ENCODE results near the gene OR7A17.

Gene OR7A17

DNA sequence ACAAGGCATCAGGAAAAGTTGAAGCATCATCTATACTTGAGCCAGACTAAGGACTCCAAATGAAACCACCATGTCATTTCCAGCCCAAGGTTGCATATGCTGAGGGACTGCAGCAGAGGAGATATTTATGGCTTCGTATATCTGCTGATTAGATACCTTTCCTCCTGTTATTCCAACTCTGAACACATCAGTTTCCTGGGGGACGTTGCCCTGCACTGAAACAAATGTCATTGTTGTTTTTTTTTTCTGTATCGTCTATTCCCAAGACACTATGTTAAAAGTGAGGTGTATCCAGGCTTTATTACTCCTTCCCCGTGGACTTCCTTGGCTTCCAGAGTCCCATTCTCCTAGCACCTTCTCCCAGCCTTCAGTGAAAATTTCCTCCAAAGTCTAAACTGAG is at the start of gene OR7A17:
OR7A17 (minus strand) TSS at position 101 of the 400 bp plus-strand sequence. CDS start 4,777 bp downstream, outside the sequence.
- in situ Hi-C loops (cut with MboI; ENCODE audit: low sequenced_read_pairs): no loop called here

DNA sequence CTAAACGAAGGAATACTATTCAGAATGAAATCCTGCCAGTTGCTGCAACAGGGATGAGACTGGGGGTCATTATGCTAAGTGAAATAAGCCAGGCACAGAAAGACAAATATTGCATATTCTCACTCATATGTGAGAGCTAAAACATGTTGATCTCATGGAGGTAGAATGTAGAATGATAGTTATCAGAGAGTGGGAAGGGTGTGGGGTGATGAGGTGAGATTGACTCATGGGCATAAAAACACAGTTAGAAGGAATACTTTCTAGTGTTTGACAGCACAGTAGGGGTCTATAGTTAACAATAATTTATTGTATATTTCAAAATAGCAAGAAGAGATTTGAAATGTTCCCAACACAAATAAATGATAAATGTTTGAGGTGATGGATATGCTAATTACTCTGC is 47.6 kb upstream of the OR7A17 start:
- in situ Hi-C loops (cut with MboI; ENCODE audit: low sequenced_read_pairs): no loop called here

DNA sequence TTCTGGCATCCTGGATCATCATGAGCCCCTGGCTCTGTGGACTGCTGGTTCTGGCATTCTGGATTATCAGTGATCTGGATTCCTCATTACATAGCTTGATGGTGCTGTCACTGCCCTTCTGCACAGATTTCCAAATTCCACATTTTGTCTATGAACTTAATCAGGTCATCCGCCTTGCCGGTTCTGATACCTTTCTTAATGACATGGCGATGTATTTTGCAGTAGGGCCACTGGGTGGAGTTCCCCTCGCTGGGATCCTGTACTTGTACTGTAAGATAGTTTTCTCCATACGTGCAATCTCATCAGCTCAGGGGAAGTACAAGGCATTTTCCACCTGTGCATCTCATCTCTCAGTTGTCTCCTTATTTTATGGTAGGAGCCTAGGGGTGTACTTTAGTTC is 30.9 kb upstream of the OR7A17 start:
- in situ Hi-C loops (cut with MboI; ENCODE audit: low sequenced_read_pairs): no loop called here

DNA sequence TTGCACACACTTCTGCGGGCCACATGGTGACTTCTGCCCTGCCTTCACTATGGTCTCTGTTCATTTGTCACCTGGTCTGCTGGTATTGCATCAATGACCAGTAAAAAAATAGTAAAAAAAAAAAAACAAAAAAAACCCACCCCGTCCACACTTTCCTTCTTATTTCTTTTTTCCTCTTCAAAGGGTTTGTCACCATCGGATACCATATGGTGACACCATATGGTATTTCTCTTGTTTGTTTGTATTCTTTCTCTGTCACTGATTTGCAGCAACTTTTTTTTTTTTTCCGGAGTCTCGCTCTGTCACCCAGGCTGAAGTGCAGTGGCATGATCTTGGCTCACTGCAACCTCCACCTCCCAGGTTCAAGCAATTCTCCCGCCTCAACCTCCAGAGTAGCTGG is 29.2 kb upstream of the OR7A17 start:
- in situ Hi-C loops (cut with MboI; ENCODE audit: low sequenced_read_pairs): no loop called here

DNA sequence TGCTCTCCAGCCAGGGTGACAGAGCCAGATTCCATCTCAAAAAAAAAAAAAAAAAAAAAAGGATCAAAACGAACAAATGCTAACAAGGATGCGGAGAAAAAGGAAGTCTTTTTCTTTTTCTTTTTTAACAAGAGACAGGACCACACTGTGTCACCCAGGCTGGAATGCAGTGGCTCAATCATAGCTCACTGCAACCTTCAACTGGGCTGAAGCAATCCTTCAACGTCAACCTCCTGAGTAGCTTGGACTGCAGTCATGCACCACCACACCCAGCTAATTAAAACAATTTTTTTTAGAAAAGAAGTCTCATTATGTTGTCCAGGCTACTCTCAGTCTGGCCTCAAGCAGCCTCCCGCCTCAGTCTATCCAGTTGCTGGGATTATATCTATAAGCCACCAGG is 20.8 kb upstream of the OR7A17 start:
- in situ Hi-C loops (cut with MboI; ENCODE audit: low sequenced_read_pairs): no loop called here

DNA sequence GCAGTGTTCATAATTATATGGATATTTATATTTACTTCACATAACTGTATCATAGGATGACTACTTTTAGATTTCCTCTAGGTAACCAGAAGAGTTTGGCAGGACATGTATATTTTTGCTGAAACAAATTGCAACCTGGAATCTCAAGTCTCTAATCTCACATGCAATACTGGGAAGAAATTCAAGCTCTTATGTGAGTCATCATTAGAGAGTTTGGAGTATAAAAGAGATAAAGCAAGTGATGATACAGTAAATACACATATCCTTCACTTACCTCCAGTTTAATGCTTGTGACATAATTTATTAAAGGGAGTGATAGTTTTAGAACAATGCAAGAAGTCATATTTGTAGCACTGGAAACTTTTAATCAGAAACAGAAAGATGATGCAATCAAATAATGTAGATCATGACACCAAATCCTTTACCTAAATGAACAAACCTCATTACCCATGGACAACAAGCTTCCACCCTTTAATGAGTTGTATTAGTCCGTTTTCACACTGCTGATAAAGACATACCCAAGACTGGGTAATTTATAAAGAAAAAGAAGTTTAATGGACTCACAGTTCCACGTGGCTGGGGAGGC is 15.8 kb upstream of the OR7A17 start:
- in situ Hi-C loops (cut with MboI; ENCODE audit: low sequenced_read_pairs): no loop called here

DNA sequence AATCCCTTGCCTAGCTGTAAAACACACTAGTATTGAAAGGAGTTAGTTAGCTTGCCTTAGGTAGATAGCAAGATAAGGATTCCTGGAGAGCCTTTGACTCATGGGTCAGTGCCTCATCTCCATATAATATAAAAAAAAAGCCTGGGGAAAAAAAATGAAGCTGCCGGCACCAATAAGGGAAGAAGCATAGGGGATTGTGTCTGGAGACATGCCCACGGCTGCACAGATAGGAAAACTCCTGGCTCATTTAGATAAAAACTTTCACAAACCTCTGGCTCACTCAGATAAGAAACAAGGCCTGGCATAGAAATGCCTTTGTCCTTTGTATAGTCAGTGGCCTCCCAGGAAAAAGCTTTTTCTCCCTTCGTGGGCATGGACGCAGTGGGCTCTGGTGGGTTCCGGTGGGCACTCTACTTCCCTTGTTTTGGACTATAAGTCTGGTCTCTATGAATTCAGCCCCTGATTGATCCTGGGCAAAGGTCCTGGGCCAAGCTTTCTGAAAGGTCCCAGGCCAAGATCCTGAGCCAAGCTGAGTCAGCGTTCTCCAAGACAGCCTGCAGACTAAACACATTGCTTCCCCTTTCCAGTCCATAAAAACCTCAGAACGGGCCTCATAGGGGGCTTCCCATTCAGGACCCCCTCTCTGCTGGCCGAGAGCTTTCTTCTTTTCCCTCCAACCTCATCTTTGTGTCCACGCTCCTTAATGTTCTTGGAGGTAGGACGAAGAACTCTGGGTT is 4.9 kb upstream of the OR7A17 start:
- in situ Hi-C loops (cut with MboI; ENCODE audit: low sequenced_read_pairs): loop anchor here (10.0 kb wide), 1 partner anchor 316 kb away; the partner anchor contains the start of gene NDUFB7

DNA sequence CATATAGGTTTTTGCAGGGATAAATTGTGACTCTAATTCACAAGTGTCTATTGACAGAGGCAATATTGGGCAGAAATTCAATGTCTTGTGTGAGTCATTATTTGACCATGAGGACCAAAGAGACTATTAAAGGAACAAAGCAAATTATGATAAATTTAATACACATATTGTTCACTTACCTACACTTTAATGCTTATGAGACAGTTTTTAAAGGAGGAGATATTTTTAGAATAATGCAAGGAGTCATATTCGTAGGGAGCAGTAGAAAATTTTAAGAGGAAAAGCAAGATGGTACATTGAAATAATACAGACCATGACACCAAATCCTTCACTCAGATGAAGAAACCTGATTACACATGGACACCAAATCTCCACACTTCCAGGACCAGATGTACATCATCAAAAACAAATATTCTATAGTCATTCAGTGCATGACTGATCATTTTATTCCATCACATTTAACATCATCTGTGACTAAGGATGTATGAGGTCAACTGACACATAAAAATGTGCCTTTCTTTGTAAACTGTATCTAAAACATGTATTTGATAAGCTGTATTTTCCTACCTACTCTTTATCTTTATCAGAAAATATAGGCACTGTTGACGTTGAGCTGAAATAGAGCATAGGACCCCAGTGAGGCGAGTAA is 4.2 kb upstream of the OR7A17 start:
- in situ Hi-C loops (cut with MboI; ENCODE audit: low sequenced_read_pairs): loop anchor here (10.0 kb wide), 1 partner anchor 315 kb away; the partner anchor contains the start of gene NDUFB7

DNA sequence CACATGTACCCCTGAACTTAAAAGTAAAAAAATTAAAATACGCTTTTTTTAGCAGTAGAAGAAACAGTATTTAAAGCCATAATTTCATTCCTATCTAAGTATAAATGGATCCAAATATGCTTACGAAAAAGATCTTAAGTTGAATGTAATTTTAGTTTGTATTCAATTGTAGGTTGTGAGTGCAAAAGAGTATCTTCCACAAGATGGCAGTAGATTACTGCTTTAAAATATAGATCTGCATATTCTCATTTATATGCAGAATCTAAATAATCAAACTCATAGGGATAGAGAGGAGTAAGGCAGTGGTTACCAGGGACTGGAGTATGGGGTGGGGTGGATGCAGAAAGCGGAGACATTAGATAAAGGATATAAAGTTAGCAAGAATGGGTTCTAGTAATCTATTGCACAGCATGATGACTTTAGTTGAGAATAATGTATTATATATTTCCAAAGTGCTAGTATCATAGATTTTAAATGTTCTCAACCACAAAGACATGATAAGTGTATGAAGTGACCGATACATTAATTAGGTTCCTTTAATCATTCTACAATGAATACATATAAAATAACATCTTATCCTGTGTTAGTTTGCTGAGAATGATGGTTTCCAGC is 14.2 kb downstream of the OR7A17 start:
- in situ Hi-C loops (cut with MboI; ENCODE audit: low sequenced_read_pairs): no loop called here

DNA sequence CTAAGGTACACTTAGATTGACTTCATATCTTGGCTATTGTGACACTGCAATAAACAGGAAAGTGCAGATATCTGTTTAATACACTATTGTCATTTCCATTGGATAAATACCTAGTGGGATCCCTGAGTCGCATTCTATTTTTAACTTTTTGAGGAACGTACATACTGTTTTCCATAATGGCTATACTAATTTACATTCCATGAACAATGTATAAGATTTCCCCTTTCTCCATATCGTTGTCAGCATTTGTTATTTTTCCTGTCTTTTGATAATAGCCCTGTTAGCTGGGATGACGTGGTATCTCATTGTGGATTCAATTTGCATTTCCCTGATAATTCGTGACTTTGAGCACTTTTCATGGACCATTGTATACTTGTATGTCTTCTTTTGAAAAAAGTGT is 17.4 kb downstream of the OR7A17 start:
- in situ Hi-C loops (cut with MboI; ENCODE audit: low sequenced_read_pairs): no loop called here

DNA sequence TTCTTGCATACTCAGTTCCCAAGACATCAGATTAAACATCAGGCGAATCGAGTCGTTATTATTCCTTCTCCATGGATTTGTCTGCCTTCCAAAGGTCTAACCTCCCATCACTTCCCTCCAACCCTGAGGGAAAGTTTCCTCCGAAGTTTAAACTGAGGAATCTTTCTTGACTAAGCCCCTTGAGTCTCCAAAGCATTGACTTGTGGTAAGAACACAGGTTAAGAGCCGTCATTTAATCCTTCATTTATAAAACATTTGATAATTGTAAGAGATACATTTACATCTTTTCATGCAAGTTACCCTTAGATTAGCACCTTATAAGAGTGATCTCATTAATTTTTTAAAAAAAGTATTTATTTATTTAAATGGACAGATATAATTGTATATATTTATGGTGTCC is 37.1 kb downstream of the OR7A17 start, which contains the start of gene OR7A10:
OR7A10 (minus strand) TSS at position 101 of the 400 bp plus-strand sequence. CDS start 7,045 bp downstream, outside the sequence.
- in situ Hi-C loops (cut with MboI; ENCODE audit: low sequenced_read_pairs): no loop called here

DNA sequence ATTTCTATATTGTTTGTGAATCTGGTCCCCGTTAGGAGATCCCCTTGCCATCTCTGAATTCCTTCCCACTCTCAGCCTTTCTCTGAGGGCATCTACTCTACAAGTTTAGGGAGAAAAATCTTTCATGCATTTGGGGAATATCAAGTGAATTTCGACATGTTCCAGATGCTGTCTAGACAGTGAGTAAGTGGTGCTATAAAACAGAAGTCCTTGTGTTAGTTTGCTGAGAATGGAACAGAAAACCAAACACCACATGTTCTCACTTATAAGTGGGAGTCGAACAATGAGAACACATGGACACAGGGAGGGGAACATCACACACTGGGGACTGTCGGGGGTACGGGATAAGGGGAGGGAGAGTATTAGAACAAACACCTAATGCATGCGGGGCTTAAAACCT is 42.4 kb downstream of the OR7A17 start:
- in situ Hi-C loops (cut with MboI; ENCODE audit: low sequenced_read_pairs): no loop called here

DNA sequence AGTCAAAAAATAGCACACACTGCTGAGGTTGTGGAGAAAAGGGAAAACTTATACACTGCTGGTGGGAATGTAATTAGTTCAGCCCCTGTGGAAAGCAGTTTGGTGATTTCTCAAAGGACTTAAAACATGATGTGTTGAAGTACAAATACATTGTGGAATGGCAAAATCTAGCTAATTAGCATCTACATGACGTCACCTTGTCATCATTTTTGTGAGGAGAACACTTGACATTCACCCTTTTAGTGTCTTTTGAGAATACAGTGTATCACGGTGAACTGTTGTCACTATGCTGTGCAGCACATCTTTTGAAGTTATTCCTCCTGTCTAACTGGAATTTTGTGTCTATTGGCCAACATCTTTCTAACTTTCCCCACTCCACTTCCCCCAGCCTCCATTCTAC is 42.8 kb downstream of the OR7A17 start:
- in situ Hi-C loops (cut with MboI; ENCODE audit: low sequenced_read_pairs): no loop called here

DNA sequence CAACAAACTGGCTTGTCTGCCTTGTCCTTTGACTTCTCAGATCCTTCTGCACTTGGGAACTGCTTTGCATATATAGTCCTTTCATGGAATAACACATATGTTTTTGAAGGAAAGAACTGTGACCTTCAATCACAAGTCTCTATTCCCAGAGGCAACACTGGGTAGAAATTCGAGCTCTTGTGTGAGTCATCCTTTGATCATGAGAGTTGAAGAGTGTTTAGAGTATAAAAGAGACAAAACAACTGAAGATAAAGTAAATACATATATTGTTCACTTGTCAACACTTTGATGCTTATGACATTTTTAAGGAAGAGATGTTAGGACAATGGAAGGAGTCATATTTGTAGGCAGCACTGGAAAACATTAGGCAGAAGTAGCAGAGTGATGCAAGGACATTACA is 45.7 kb downstream of the OR7A17 start:
- in situ Hi-C loops (cut with MboI; ENCODE audit: low sequenced_read_pairs): no loop called here

DNA sequence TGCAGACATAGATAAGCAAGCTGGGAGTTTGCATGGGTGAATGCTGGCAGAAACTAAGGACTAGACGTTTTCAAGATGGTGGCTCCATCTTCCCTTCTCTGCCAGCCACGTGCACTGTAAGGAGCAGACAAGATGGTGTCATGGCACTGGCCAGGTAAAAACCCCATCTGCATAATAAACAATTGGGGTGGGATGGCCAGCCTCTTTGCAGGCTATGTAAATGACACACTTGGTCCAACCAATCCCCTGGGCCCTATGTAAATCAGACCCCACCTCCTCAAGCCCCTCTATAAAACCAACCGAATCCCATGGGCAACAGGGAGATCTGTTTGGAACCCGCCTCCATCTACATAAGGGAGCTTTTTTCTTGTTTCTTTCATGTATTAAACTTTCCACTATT is 48.5 kb downstream of the OR7A17 start:
- in situ Hi-C loops (cut with MboI; ENCODE audit: low sequenced_read_pairs): no loop called here

DNA sequence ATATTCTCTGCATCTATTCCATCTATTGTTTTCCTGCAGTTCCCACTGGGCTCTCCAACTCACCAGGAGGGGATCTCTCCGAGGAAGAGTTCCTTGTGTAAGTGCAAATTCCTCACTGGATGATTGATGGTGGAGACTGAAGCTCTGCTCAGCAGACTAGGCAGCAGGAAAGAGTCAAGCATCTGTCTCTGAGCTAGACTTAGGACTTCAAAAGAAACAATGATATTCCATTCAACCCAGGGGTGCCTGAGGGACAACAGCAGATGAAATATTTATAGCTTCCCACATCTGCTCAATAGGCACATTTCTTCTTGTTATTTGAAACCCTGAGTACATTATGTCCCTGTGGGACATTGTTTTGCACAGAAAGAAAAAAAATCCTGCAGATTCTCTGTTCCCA is 50.9 kb downstream of the OR7A17 start, which contains the start of the genes OR7A5 and OR7C1:
OR7A5 (minus strand) TSS at position 175 of the 400 bp plus-strand sequence. CDS start 6,944 bp downstream, outside the sequence.
OR7C1 (minus strand) TSS at position 175 of the 400 bp plus-strand sequence. CDS start 35,049 bp downstream, outside the sequence.
- in situ Hi-C loops (cut with MboI; ENCODE audit: low sequenced_read_pairs): no loop called here

DNA sequence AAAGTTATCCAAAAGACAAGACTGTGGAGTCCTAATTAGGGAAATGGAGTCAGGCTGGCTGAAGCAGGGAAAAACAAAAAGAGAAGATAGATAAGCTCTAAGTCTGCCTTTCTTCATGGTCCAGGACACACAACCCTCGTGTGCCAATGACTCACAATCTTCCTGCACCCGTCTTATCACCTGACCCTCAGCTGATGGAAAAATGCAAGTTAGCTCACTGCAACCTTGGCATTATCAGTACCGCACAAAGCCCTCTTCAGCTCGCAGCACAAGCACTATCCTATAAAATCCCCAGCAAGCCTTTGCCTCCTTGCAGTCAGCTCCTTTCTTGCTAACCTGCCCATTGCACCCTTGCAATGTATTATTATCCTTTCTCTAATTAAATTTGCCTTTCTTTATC is 55.2 kb downstream of the OR7A17 start:
- in situ Hi-C loops (cut with MboI; ENCODE audit: low sequenced_read_pairs): no loop called here

Data from HL-60/S4 (cell line).